Measurements from ENCODE around the gene SDK1. TPM values are rescaled to one million over a fixed set of nuclear protein-coding genes. Genes with fewer than 3 reads are reported as not detected.

Gene SDK1
- total and polyA plus RNA-seq, 2 donors (not counting 3 experiments of a cell fraction or from before 2014, with no cell fraction given): 1.6 to 3.9 TPM

DNA sequence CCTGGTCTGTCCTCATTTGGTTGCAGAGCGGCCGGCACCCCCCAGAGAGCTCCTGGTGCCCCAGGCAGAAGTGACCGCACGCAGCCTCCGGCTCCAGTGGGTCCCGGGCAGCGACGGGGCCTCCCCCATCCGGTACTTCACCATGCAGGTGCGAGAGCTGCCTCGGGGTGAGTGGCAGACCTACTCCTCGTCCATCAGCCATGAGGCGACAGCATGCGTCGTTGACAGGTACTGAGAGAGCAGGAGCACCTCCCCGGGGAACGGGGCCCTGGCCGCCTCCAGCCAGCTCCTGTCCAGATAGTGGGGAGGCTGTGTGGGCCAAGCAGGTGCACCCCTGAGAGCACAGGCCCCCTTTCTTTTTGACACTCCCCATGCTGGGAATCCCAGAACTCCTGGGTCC, 848.2 kb downstream of the SDK1 start:
- no peak overlapping the region for H3K9ac ChIP-seq (replicated peaks; ENCODE audit: extremely low read depth, insufficient read depth, low read length)
- CTCF ChIA-PET: no interaction called here
- FAIRE-seq (no peak), DNase-seq (ENCODE audit: low read depth, low spot score) (no peak)
- no peak overlapping the region for H3K27ac ChIP-seq (ENCODE audit: insufficient read depth, low read depth, low read length)
- no peaks in the 10 kb centered on the region for H3K79me2 ChIP-seq (ENCODE audit: control insufficient read depth, insufficient read depth, low read length)
- H3K9me3 ChIP-seq (replicated peaks; ENCODE audit: control insufficient read depth, insufficient read depth, low read length): no peaks in the 10 kb centered on the region
- H3K36me3 ChIP-seq (ENCODE audit: control insufficient read depth in 2 of 2, extremely low read depth in 1 of 2, insufficient read depth in 2 of 2, low read length in 2 of 2): no peaks in the 10 kb centered on the region
- no peaks in the 10 kb centered on the region for H4K20me1 ChIP-seq (replicated peaks; ENCODE audit: control insufficient read depth, extremely low read depth, insufficient read depth, low read length)
- POLR2A ChIA-PET: no interaction called here
- no peaks in the 10 kb centered on the region for H3K4me1 ChIP-seq (ENCODE audit: control insufficient read depth, extremely low read depth, insufficient read depth, low read length)
- no peak overlapping the region for H3K4me3 ChIP-seq (replicated peaks in 1 of 3; ENCODE audit: insufficient read depth in 1 of 3, low read depth in 1 of 3, low read length in 3 of 3)
- no peaks in the 10 kb centered on the region for H3K9me1 ChIP-seq (replicated peaks; ENCODE audit: control insufficient read depth, extremely low read depth, insufficient read depth, low read length)
- no peak overlapping the region for H2AFZ ChIP-seq (ENCODE audit: low read depth, low read length)
- H3K27me3 ChIP-seq (ENCODE audit: control insufficient read depth in 2 of 2, insufficient read depth in 2 of 2, low read length in 2 of 2): no peaks in the 10 kb centered on the region
- no peak for TF ChIP-seq GATA2 (IDR thresholded peaks at IDR 0.05; ENCODE audit: insufficient read depth, insufficient read length, low read depth, low read length)
- TF ChIP-seq CTCF (IDR thresholded peaks at IDR 0.05; ENCODE audit: extremely low read depth in 1 of 2, insufficient read depth in 1 of 2, low read depth in 1 of 2, low read length in 2 of 2): no peak
- TF ChIP-seq MYC (IDR thresholded peaks at IDR 0.05; ENCODE audit: low read depth, low read length): no peak
- TF ChIP-seq FOS (IDR thresholded peaks at IDR 0.05; ENCODE audit: borderline replicate concordance, insufficient read depth, low read length): no peak
- TF ChIP-seq, protein P1, sequence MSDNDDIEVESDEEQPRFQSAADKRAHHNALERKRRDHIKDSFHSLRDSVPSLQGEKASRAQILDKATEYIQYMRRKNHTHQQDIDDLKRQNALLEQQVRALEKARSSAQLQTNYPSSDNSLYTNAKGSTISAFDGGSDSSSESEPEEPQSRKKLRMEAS (IDR thresholded peaks at IDR 0.05; ENCODE audit: insufficient read depth, insufficient read length): no peak
- no peak for TF ChIP-seq POLR2A (IDR thresholded peaks at IDR 0.05; ENCODE audit: low read depth, low read length)
- no peak for TF ChIP-seq EZH2 (IDR thresholded peaks at IDR 0.05; ENCODE audit: borderline replicate concordance, low read depth, low read length, severe bottlenecking)
- TF ChIP-seq POLR2AphosphoS5 (IDR thresholded peaks at IDR 0.05; ENCODE audit: insufficient read depth, low read depth, low read length): no peak
- TF ChIP-seq JUN (IDR thresholded peaks at IDR 0.05; ENCODE audit: borderline replicate concordance, insufficient read depth, insufficient read length, low read depth): no peak
- no TSS peak for BruUV-seq (replicated peaks)
- intact Hi-C loops (cut with micrococcal nuclease): no loop called here
- no peak overlapping the region for H3K4me2 ChIP-seq (ENCODE audit: insufficient read depth, low read length)
- dilution Hi-C loops (cut with MboI; ENCODE audit: extremely low pct_ligation_motif_present, low sequenced_read_pairs): no loop called here

Measured in endothelial cell of umbilical vein (primary cell).